Heart right ventricle (tissue), 16 donors: Measurements from ENCODE around the gene LCORL. TPM values are rescaled to one million over a fixed set of nuclear protein-coding genes. Genes with fewer than 3 reads are reported as not detected.

ENCODE experiments used
- ATAC-seq, 8 donors: fragments of 200-7000 bp; cut with Tn5 transposase; one replicate each; pipeline ENCODE4 v1.9.1; 2020; ENCODE audit warnings: mild to moderate bottlenecking in 8 of 8, moderate library complexity in 8 of 8, moderate number of reproducible peaks in 1 of 8
- DNase-seq, 2 donors: peaks; one replicate each; pipeline ENCODE4 v3.0.0-alpha.2; 2020
- H3K27ac ChIP-seq, 10 donors: fragments of 200-600 bp; sonication (generic) in 2 of 10; one replicate each; pipeline versions ENCODE4 v1.5.0 to v1.8.0; 2020 to 2022; ENCODE audit warnings: mild to moderate bottlenecking in 3 of 10
- H3K27me3 ChIP-seq, 7 donors: fragments of 200-600 bp; one replicate each; pipeline ENCODE4 v1.8.0; 2021 to 2022; ENCODE audit warnings: mild to moderate bottlenecking in 2 of 7
- H3K36me3 ChIP-seq, 9 donors: fragments of 200-600 bp; sonication (generic) in 1 of 9; one replicate each; pipeline versions ENCODE4 v1.5.0 to v1.8.0; 2020 to 2022; ENCODE audit warnings: mild to moderate bottlenecking in 2 of 9
- H3K4me1 ChIP-seq, 9 donors: fragments of 200-600 bp; sonication (generic) in 1 of 9; one replicate each; pipeline versions ENCODE4 v1.5.0 to v1.8.0; 2020 to 2022; ENCODE audit warnings: mild to moderate bottlenecking in 4 of 9
- H3K4me3 ChIP-seq, 10 donors: fragments of 200-600 bp; sonication (generic) in 2 of 10; one replicate each; pipeline versions ENCODE4 v1.5.0 to v1.8.0; 2020 to 2022; ENCODE audit warnings: mild to moderate bottlenecking in 7 of 10, moderate library complexity in 2 of 10
- H3K9me3 ChIP-seq, 11 donors: fragments of 200-600 bp in 10 of 11; sonication (generic) in 2 of 11; one replicate each; pipeline versions ENCODE4 v1.5.0 to v1.8.0; 2013 to 2022; ENCODE audit warnings: mild to moderate bottlenecking in 2 of 11, control low read depth in 1 of 11, moderate library complexity in 1 of 11
- CTCF ChIP-seq, 9 donors: fragments of 200-600 bp; sonication (generic) in 2 of 9; IDR thresholded peaks; one replicate each; pipeline versions ENCODE4 v1.5.0 to v1.8.0; 2021 to 2022; ENCODE audit warnings: antibody characterized with exemption in 9 of 9, mild to moderate bottlenecking in 5 of 9, moderate library complexity in 1 of 9
- WGBS, 2 donors: extraction: QIAGEN DNeasy Blood & Tissue Kit; methylation state at CpG; one replicate each; pipeline ENCODE4 v1.1.7; 2013; ENCODE audit warnings: inconsistent platforms in 1 of 2; 5-methylcytosine and 5-hydroxymethylcytosine counted together
- intact Hi-C, 10 donors: fragments of 100-400 bp; cut with DNase I; formaldehyde crosslinking; loops; one replicate each; pipeline versions ENCODE4 v1.11.1 to v1.14.2; 2022
- polyA plus RNA-seq, 2 donors: library from polyadenylated mRNA; stranded (reverse); fragments of 200-250 nt; gene quantifications; one replicate each; pipeline ENCODE4 v1.2.3, GENCODE V29; 2013
- total RNA-seq, 10 donors: library from RNA; stranded (reverse); fragmentation: NEBNext Ultra II Directional in 3 of 10; extraction: Animal tissue kit (Norgen Biotek cat#: 25700) in 3 of 10; gene quantifications; one replicate each; pipeline versions ENCODE4 v1.2.1 to v1.2.4, GENCODE V29; 2021 to 2023
- donor health status: Arrhythmogenic right ventricular cardiomyopathy.
- donor health status: ischemic (EF 13 %, LVEDD 7.1; RV severe dilation, severe dysfunction).
- donor health status: healthy with polysubstance abuse.
- donor health status: DM: no; HTN: yes; CAD: no.
- donor health status: DM: no; HTN: no; CAD: no.
- donor health status: ischemic (EF 25% LVEDD 6.9; RV normal size, moderate dysfunction).
- donor health status: ischemic (EF 25% LVEDD 5.7; RV mildly dilated, moderate dysfunction).
- donor health status: healthy.
- donor health status: DM: yes; HTN: yes; CAD: no.
- donor health status: Ischemic cardiomyopathy.
- donor health status: ischemic (EF 35%, LVEDD 5.7; RV mildly dilated, moderate dysfunction).
- donor health status: nonischemic (EF 11% LVEDD 7.7; RV severe dilation, severe dysfunction).
- donor health status: DM: yes; HTN: yes; CAD: no.
- donor health status: PGD.
- donor health status: ischemic (EF 29% LVEDD 5.4; RV normal size, mild dysfunction).
- donor health status: nonischemic (EF 23%, LVEDD 6.1; RV moderate dilation, normal function).

LCORL gene
- total and polyA plus RNA-seq, 12 donors = 1.7 to 11.1 (median 6.4) TPM

DNA sequence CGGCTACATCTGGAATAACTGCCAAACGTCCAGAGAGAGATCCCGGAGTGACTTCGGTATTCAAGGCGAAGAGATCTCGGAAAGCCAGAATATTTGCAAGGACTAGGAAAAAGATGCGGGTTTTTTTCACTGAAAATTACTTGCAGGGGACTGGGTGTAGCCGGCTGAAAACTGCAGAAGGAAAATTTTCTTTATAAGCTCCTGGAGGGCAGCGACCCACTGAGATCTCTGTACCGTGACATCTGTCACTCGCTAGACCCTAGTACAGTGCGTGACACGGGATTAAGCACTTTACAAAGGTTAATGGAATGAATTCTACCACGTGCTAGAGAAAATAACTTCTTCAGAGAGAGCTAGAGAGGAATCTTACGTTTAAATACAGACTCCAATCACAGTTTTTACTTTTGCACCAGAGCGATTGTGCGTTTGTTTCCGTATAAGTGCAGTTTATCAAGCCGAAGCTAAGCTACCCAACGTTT lies 1.1 kb upstream of the LCORL start:
- ATAC-seq (peak in 1 of 8 donors; percentile 15), DNase-seq (no peak)
- no peak for TF ChIP-seq CTCF (IDR thresholded peaks at IDR 0.05)
- WGBS, 2 donors = 0 to 1% methylated on average over 20 of the region's 20 CpGs
- peak overlapping the region in 9 of 10 donors; percentile 87 to 98 (median 95) for H3K27ac ChIP-seq
- intact Hi-C loops = loop anchor here in 7 of 10 donors (1.0 to 10.0 kb wide), 6 partner anchors 198 to 218 kb away; partner anchors contain the start of genes DCAF16 (in 4 of the 7) and NCAPG (in 4 of the 7)
- no peaks in the 10 kb centered on the region for H3K9me3 ChIP-seq
- H3K4me1 ChIP-seq = peaks cover 0 to 20% (median 14%) of the 10 kb centered on the region in 9 donors
- no peaks in the 10 kb centered on the region for H3K27me3 ChIP-seq
- H3K4me3 ChIP-seq = peak overlapping the region; percentile 74 to 98 (median 91)
- no peaks in the 10 kb centered on the region for H3K36me3 ChIP-seq

GRCh38 chr4:18021470-18021719 lies 160 bp downstream of the LCORL start:
- Histone ChIP-seq H3K4me3 (peak overlapping the region; percentile 74 to 98 (median 91)), H3K27me3 (no peaks in the 10 kb centered on the region), H3K9me3 (no peaks in the 10 kb centered on the region), H3K36me3 (no peaks in the 10 kb centered on the region), H3K4me1 (peaks cover 0 to 23% (median 14%) of the 10 kb centered on the region in 9 donors), H3K27ac (peak overlapping the region; percentile 87 to 98 (median 94))
- ATAC-seq = peak in 1 of 8 donors; percentile 0
- TF ChIP-seq CTCF (IDR thresholded peaks at IDR 0.05) = no peak
- WGBS, 2 donors = 0% methylated on average over 21 to 34 of the region's 34 CpGs
- intact Hi-C loops = loop anchor here in 6 of 10 donors (5.0 to 10.0 kb wide), 5 partner anchors 197 to 217 kb away; partner anchors contain the start of genes DCAF16 (in 3 of the 6) and NCAPG (in 3 of the 6)
- no peak for DNase-seq

GRCh38 chr4:18020671-18021469 lies 685 bp downstream of the LCORL start:
- WGBS, 2 donors = 0 to 1% methylated on average over 74 to 90 of the region's 90 CpGs
- intact Hi-C loops = loop anchor here in 6 of 10 donors (5.0 to 10.0 kb wide), 5 partner anchors 196 to 216 kb away; partner anchors contain the start of genes DCAF16 (in 3 of the 6) and NCAPG (in 3 of the 6)

More at GRCh38 chr4:18020671-18021469, 685 bp downstream of the LCORL start:
- H3K9me3 ChIP-seq = no peaks in the 10 kb centered on the region
- peaks cover 0 to 23% (median 14%) of the 10 kb centered on the region in 9 donors for H3K4me1 ChIP-seq
- DNase-seq (peak; percentile 60 to 71), ATAC-seq (peak; percentile 20 to 39 (median 31))
- peak in 4 of 9 donors; percentile 7 to 40 (median 24) for TF ChIP-seq CTCF (IDR thresholded peaks at IDR 0.05)
- no peaks in the 10 kb centered on the region for H3K36me3 ChIP-seq
- H3K4me3 ChIP-seq = peak overlapping the region; percentile 74 to 98 (median 91)
- peak overlapping the region; percentile 87 to 98 (median 94) for H3K27ac ChIP-seq
- no peaks in the 10 kb centered on the region for H3K27me3 ChIP-seq
